GM10266 (cell line): Measurements from ENCODE around the gene PRR13.

Experiments
- DNase-seq: peaks from one replicate; pipeline ENCODE4 v3.0.0; 2012; ENCODE audit errors: extremely low spot score
- TF ChIP-seq, protein P1 (sequence below): IDR thresholded peaks from 2 replicates; pipeline ENCODE4 v1.5.1; 2012; ENCODE audit warnings: mild to moderate bottlenecking, low read depth; ENCODE audit not compliant: control insufficient read depth, insufficient read depth; ENCODE audit errors: missing control alignments

Gene PRR13

DNA sequence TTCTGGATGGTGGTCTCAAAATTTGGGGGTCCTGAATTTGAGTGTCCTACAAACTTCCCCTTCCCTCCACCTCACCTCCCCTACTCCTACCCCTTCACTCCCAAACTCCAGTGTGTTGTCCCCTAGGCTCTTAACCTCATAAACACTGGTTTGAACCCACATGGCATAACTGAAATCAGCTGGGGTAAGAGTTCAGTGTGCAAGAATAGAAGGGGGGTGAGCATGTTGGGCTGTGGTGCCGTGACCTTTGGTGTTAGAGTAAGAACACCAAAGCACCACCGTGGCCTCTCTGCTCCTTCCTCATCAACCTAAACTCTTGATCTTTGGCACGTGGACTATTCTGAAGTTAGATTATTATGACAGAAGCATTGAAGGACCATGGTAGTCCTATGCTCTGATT is 21.4 kb downstream of the PRR13 start:
- TF ChIP-seq, protein P1, sequence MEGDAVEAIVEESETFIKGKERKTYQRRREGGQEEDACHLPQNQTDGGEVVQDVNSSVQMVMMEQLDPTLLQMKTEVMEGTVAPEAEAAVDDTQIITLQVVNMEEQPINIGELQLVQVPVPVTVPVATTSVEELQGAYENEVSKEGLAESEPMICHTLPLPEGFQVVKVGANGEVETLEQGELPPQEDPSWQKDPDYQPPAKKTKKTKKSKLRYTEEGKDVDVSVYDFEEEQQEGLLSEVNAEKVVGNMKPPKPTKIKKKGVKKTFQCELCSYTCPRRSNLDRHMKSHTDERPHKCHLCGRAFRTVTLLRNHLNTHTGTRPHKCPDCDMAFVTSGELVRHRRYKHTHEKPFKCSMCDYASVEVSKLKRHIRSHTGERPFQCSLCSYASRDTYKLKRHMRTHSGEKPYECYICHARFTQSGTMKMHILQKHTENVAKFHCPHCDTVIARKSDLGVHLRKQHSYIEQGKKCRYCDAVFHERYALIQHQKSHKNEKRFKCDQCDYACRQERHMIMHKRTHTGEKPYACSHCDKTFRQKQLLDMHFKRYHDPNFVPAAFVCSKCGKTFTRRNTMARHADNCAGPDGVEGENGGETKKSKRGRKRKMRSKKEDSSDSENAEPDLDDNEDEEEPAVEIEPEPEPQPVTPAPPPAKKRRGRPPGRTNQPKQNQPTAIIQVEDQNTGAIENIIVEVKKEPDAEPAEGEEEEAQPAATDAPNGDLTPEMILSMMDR: no peak
- DNase-seq: no peak

DNA sequence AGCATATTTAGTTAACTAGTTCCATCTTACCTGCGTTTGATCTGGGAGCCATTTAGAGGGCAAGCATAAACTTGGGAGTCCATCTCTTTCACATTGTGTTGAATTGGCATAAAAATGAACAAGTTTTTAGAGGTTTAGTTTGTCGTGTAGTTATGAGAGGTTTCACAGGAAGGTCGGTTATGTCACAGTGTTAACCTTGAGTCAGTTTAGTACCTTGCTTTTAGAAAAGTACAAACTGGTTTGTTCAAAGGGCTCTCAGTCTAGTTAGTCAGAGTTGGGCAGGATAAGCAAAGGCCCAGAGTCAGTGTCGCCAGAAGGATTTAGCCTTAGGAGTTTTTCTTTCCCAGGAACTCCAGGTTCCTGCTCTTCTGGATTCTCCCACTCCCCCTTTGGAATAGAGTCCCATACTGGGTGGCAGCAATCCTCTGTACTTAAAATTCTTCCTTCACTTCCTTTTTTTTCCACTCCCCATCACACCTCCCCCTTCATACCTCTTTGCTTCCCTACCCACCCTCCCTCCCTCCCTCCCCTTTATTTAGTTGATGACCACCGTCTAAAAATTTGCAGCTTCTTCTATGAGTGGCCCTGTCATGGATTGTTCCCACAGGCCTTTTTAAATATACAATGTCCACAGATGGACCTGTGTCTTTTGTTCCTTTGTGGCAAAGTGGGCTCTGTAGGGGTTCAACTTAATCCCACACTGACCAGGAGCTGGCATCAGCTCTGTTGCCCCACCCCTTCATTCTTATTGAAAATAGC is 22.4 kb downstream of the PRR13 start:
- no peak for DNase-seq
- TF ChIP-seq, protein P1: no peak

DNA sequence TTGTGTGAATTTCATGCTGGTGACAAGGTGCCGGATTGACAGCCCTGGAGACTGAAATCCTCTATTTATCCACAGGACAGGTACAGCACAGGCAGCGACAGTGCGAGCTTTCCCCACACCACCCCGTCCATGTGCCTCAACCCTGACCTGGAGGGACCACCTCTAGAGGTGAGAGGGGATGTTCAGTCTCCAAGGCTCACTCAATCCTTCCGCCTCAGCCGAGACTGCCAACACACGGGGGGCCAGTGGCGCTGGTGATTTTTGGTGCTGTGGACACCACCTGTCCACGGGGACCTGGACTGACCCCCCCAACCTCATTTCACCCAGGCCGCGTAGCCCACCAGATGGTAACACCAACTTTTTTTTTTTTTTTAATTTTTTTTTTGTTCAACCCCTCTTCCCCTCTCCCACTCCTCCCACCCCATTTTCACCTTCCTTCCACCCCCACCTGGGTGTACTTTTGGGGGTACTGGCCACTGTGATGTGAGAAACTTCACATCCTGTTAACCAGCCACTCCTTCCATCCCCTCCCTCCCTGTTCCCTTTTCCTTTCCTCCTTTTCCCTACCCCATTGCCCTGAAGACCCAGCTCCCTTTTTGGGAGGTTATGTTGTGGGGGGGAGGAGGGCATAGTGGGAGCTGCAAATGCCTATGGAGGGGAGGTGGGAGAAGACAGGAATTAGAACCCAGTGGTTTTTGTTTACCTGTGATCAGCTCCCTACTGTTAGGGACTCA is 23.3 kb downstream of the PRR13 start:
- TF ChIP-seq, protein P1: no peak
- DNase-seq: no peak

DNA sequence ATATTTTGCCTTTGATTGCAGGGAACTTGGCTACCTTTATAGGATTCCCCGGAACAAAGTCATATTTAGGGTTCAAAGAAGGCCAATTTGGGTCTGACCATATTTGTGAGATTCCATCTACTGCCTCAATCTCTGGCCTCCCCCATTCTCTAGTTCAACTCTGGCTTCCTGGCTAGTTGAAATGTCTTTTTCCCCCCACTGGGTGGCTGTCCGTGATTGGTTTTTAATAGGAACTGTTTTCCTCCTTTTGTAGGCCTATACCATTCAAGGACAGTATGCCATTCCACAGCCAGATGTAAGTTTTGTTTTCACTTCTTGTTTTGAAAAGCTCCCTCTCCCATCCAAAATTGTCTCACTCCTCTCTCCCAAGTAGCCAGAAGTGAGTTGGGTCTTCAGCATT is 24.1 kb downstream of the PRR13 start:
- TF ChIP-seq, protein P1: no peak
- DNase-seq: no peak

DNA sequence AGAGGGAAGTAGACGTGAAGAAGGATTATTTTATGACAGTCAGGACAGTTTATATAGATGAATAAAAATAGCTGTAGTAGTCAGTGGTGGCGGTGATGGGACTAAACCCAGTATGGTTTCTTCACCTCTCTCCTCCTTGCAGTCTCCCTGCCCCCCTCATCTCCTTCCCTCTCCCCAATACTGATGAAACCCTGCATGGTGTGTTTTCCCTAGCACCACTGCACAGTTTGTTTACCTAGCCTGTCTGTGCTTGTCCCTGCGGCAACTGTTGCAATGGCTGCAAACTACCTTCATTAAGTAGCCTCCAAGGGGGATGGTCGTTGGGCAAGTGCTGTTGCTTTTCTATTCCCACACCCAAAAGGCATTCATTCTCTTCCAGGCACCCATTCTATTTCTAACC is 25.1 kb downstream of the PRR13 start:
- DNase-seq: no peak
- TF ChIP-seq, protein P1: no peak

DNA sequence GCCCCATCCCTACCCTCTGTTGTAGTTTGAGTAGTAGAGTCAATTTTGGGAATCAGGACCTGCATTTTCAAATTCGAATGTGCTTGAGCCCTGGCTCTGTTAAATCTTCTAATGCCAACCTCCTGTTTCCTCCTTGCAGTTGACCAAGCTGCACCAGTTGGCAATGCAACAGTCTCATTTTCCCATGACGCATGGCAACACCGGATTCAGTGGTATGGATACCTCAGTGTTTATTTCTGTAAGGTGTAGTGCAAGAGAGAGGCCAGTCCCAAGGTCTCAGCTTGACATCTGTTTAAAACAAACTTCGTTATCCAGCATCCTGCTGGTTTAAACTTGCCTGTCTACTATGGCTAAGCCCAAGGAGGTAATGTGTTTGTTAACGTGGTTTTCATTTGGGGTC is 25.5 kb downstream of the PRR13 start:
- TF ChIP-seq, protein P1: no peak
- DNase-seq: no peak

DNA sequence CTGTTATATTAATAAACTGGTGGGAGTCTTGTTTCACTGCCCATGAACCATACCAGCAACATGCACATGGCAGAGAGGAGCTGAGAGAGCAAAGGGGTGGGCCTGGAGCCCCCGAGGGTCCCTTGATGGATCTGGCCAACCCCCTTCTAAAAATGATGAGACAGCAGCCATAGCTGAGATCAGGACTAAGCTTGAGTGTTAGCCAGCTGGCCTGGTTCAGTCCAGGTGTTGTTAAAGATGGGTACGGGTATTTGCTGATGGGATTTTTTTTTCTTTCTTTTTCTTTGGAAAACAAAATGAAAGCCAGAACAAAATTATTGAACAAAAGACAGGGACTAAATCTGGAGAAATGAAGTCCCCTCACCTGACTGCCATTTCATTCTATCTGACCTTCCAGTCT is 26.3 kb downstream of the PRR13 start:
- DNase-seq: no peak
- TF ChIP-seq, protein P1: no peak
